CD4-positive, alpha-beta T cell (primary cell): Measurements from ENCODE around the gene C3orf70. TPM values are rescaled to one million over a fixed set of nuclear protein-coding genes. Genes with fewer than 3 reads are reported as not detected.

ENCODE experiments used
- ATAC-seq: fragments of 200-7000 bp; cut with Tn5 transposase; one replicate; pipeline ENCODE4 v1.10.0; 2022; ENCODE audit warnings: mild to moderate bottlenecking; ENCODE audit not compliant: poor library complexity
- CTCF ChIA-PET: fragments of 350-600 bp; sonication (Branson Sonifier 250); formaldehyde crosslinking; loops from one replicate; lab custom pipeline; 2021; ENCODE audit warnings: antibody characterized with exemption, inconsistent platforms; lab: Charles Lee
- POLR2A ChIA-PET: fragments of 350-600 bp; sonication (Branson Sonifier 250); formaldehyde crosslinking; loops from one replicate; lab custom pipeline; 2021; ENCODE audit warnings: antibody characterized with exemption, inconsistent platforms; lab: Charles Lee
- DNase-seq, 14 experiments: peaks; one replicate each; pipeline ENCODE4 v3.0.0-alpha.2; 2013 to 2020; ENCODE audit warnings: mixed read lengths in 2 of 14
- H3K27ac ChIP-seq, 2 donors: one replicate each; pipeline versions ENCODE4 v1.5.1 to v1.7.0; 2013; ENCODE audit warnings: low read length in 2 of 2, low read depth in 1 of 2, mild to moderate bottlenecking in 1 of 2
- H3K27me3 ChIP-seq, 2 experiments: 1 replicate in 1 of 2; 2 replicates in 1 of 2; pipeline versions ENCODE4 v1.6.1 to v1.7.0; 2013; ENCODE audit warnings: low read length in 2 of 2, control low read depth in 1 of 2, mild to moderate bottlenecking in 1 of 2, moderate library complexity in 1 of 2; ENCODE audit not compliant: insufficient read depth in 2 of 2, control insufficient read depth in 1 of 2
- H3K36me3 ChIP-seq: one replicate; pipeline ENCODE4 v1.6.1; 2013; ENCODE audit warnings: low read length, control low read depth; ENCODE audit not compliant: insufficient read depth
- H3K4me1 ChIP-seq: one replicate; pipeline ENCODE4 v1.6.1; 2013; ENCODE audit warnings: low read length, control low read depth; ENCODE audit not compliant: insufficient read depth
- H3K4me3 ChIP-seq: one replicate; pipeline ENCODE4 v1.5.1; 2013; ENCODE audit warnings: mild to moderate bottlenecking, low read length, moderate library complexity
- H3K9me3 ChIP-seq, 2 experiments: 1 replicate in 1 of 2; 2 replicates in 1 of 2; pipeline versions ENCODE4 v1.6.1 to v1.7.0; 2013; ENCODE audit warnings: low read length in 2 of 2, mild to moderate bottlenecking in 2 of 2, control low read depth in 1 of 2, moderate library complexity in 1 of 2; ENCODE audit not compliant: control insufficient read depth in 1 of 2, insufficient read depth in 1 of 2
- H3K27ac Mint-ChIP-seq: one replicate; pipeline ENCODE4 v1.8.0; 2020; ENCODE audit warnings: mixed read lengths
- H3K27me3 Mint-ChIP-seq: one replicate; pipeline ENCODE4 v1.8.0; 2021; ENCODE audit warnings: mixed read lengths
- H3K36me3 Mint-ChIP-seq: one replicate; pipeline ENCODE4 v1.8.0; 2021; ENCODE audit warnings: low read depth, mixed read lengths
- H3K4me1 Mint-ChIP-seq: one replicate; pipeline ENCODE4 v1.8.0; 2021; ENCODE audit warnings: low read depth, mixed read lengths
- H3K4me3 Mint-ChIP-seq: one replicate; pipeline ENCODE4 v1.8.0; 2020; ENCODE audit warnings: mild to moderate bottlenecking, mixed read lengths
- H3K9me3 Mint-ChIP-seq: one replicate; pipeline ENCODE4 v1.8.0; 2020; ENCODE audit warnings: mixed read lengths
- CTCF ChIP-seq: fragments of 200-600 bp; IDR thresholded peaks from one replicate; pipeline ENCODE4 v1.8.0; 2022; ENCODE audit warnings: antibody characterized with exemption, mild to moderate bottlenecking
- intact Hi-C, 2 experiments: fragments of 100-400 bp; cut with DNase I in 1 of 2; cut with micrococcal nuclease in 1 of 2; formaldehyde crosslinking; loops; one replicate each; pipeline versions ENCODE4 v1.15.1 to v1.9.0; 2023 to 2025; cut with DNase I, micrococcal nuclease
- total RNA-seq, 174 experiments: library from RNA in 2 of 174; stranded (reverse) in 2 of 174; gene quantifications; one replicate each; pipeline ENCODE4 v1.2.3 and lab custom pipeline; 2021 to 2026

The C3orf70 gene
- total RNA-seq, 2 experiments from 2014 or later, result not detected

GRCh38 chr3:185042312-185043050, 110.4 kb downstream of the C3orf70 start:
- Histone ChIP-seq H3K36me3 (peaks cover 18% of the 10 kb centered on the region), H3K9me3 (no peaks in the 10 kb centered on the region), H3K27ac (no peak overlapping the region), H3K4me3 (no peak overlapping the region), H3K4me1 (no peaks in the 10 kb centered on the region), H3K27me3 (no peaks in the 10 kb centered on the region)
- ChIA-PET CTCF (no interaction called here), POLR2A (no interaction called here)
- Mint-ChIP-seq H3K27ac (no peak overlapping the region), H3K27me3 (no peaks in the 10 kb centered on the region), H3K36me3 (peaks cover 91% of the 10 kb centered on the region), H3K9me3 (peaks cover 5% of the 10 kb centered on the region), H3K4me1 (no peaks in the 10 kb centered on the region), H3K4me3 (no peak overlapping the region)
- ATAC-seq (no peak), DNase-seq (no peak)
- no peak for TF ChIP-seq CTCF
- intact Hi-C loops, result no loop called here

GRCh38 chr3:185041540-185041939, 111.3 kb downstream of the C3orf70 start:
- Mint-ChIP-seq H3K4me1 (no peaks in the 10 kb centered on the region), H3K36me3 (peaks cover 88% of the 10 kb centered on the region), H3K9me3 (peaks cover 8% of the 10 kb centered on the region)

GRCh38 chr3:185040425-185040824, 112.4 kb downstream of the C3orf70 start:
- peaks cover 87% of the 10 kb centered on the region for H3K36me3 Mint-ChIP-seq
- H3K4me3 ChIP-seq, result no peak overlapping the region
- peaks cover 7% of the 10 kb centered on the region for H3K36me3 ChIP-seq
- H3K27ac ChIP-seq, result no peak overlapping the region
- H3K9me3 Mint-ChIP-seq, result peaks cover 9% of the 10 kb centered on the region
- H3K9me3 ChIP-seq, result peaks cover 0 to 13% of the 10 kb centered on the region in 2 experiments
- no peak overlapping the region for H3K27ac Mint-ChIP-seq
- no peaks in the 10 kb centered on the region for H3K4me1 ChIP-seq
- H3K27me3 ChIP-seq, result no peaks in the 10 kb centered on the region
- DNase-seq (no peak), ATAC-seq (no peak)
- H3K4me3 Mint-ChIP-seq, result no peak overlapping the region
- POLR2A ChIA-PET, result no interaction called here
- H3K4me1 Mint-ChIP-seq, result no peaks in the 10 kb centered on the region
- H3K27me3 Mint-ChIP-seq, result no peaks in the 10 kb centered on the region
- intact Hi-C loops, result no loop called here
- TF ChIP-seq CTCF, result no peak
- CTCF ChIA-PET, result no interaction called here

More at GRCh38 chr3:185041540-185041939, 111.3 kb downstream of the C3orf70 start:
- Histone ChIP-seq H3K27me3 (no peaks in the 10 kb centered on the region), H3K9me3 (peaks cover 0 to 6% of the 10 kb centered on the region in 2 experiments), H3K36me3 (peaks cover 10% of the 10 kb centered on the region), H3K4me1 (no peaks in the 10 kb centered on the region), H3K4me3 (no peak overlapping the region), H3K27ac (no peak overlapping the region)
- no peak for TF ChIP-seq CTCF
- DNase-seq (no peak), ATAC-seq (no peak)
- ChIA-PET POLR2A (no interaction called here), CTCF (no interaction called here)
- Mint-ChIP-seq H3K27ac (no peak overlapping the region), H3K4me3 (no peak overlapping the region), H3K27me3 (no peaks in the 10 kb centered on the region)
- intact Hi-C loops, result no loop called here
